Activated naive CD8-positive, alpha-beta T cell (primary cell): ENCODE results near the gene NXNL2.

ENCODE experiments used
- H3K27ac Mint-ChIP-seq: one replicate; pipeline ENCODE4 v1.8.0; 2021; ENCODE audit warnings: mixed read lengths
- H3K27me3 Mint-ChIP-seq: one replicate; pipeline ENCODE4 v1.8.0; 2021; ENCODE audit warnings: mixed read lengths
- H3K36me3 Mint-ChIP-seq: one replicate; pipeline ENCODE4 v1.8.0; 2021; ENCODE audit warnings: mixed read lengths
- H3K4me1 Mint-ChIP-seq: one replicate; pipeline ENCODE4 v1.8.0; 2021; ENCODE audit warnings: low read depth, mixed read lengths
- H3K4me3 Mint-ChIP-seq: one replicate; pipeline ENCODE4 v1.8.0; 2021; ENCODE audit warnings: mild to moderate bottlenecking, mixed read lengths
- H3K9me3 Mint-ChIP-seq: one replicate; pipeline ENCODE4 v1.8.0; 2021; ENCODE audit warnings: low read depth, mixed read lengths

Gene NXNL2

GRCh38 chr9:88534456-88535225 lies at the start of gene NXNL2:
Gene NXNL2 (plus strand): TSS chr9:88535178. CDS start chr9:88535435, 257 bp downstream.
- H3K36me3 Mint-ChIP-seq: no peaks in the 10 kb centered on the region
- H3K27ac Mint-ChIP-seq: no peak within 1 kb of the TSS
- H3K4me3 Mint-ChIP-seq: peak within 1 kb of the TSS; percentile 52
- H3K27me3 Mint-ChIP-seq: peaks cover 3% of the 10 kb centered on the region
- peaks cover 22% of the 10 kb centered on the region for H3K4me1 Mint-ChIP-seq
- no peaks in the 10 kb centered on the region for H3K9me3 Mint-ChIP-seq

- Mint-ChIP-seq H3K27me3 (no peaks in the 10 kb centered on the region), H3K36me3 (peaks cover 16% of the 10 kb centered on the region), H3K4me3 (no peak overlapping the region), H3K9me3 (no peaks in the 10 kb centered on the region), H3K27ac (no peak overlapping the region), H3K4me1 (no peaks in the 10 kb centered on the region)
Measured at GRCh38 chr9:88488166-88488565, 46.8 kb upstream of the NXNL2 start.

GRCh38 chr9:88494983-88495721 lies 39.8 kb upstream of the NXNL2 start:
- no peak overlapping the region for H3K27ac Mint-ChIP-seq
- H3K4me1 Mint-ChIP-seq: no peaks in the 10 kb centered on the region
- H3K4me3 Mint-ChIP-seq: no peak overlapping the region
- no peaks in the 10 kb centered on the region for H3K27me3 Mint-ChIP-seq
- no peaks in the 10 kb centered on the region for H3K9me3 Mint-ChIP-seq
- H3K36me3 Mint-ChIP-seq: peaks cover 3% of the 10 kb centered on the region

- H3K27ac Mint-ChIP-seq: no peak overlapping the region
- H3K4me1 Mint-ChIP-seq: no peaks in the 10 kb centered on the region
- H3K36me3 Mint-ChIP-seq: no peaks in the 10 kb centered on the region
- H3K9me3 Mint-ChIP-seq: no peaks in the 10 kb centered on the region
- H3K4me3 Mint-ChIP-seq: no peak overlapping the region
- H3K27me3 Mint-ChIP-seq: no peaks in the 10 kb centered on the region
Measured at GRCh38 chr9:88497224-88497623, 37.8 kb upstream of the NXNL2 start.

GRCh38 chr9:88498880-88499279 lies 36.1 kb upstream of the NXNL2 start:
- Mint-ChIP-seq H3K4me3 (no peak overlapping the region), H3K27ac (no peak overlapping the region), H3K36me3 (no peaks in the 10 kb centered on the region), H3K9me3 (no peaks in the 10 kb centered on the region), H3K27me3 (no peaks in the 10 kb centered on the region), H3K4me1 (no peaks in the 10 kb centered on the region)

GRCh38 chr9:88501086-88501485 lies 33.9 kb upstream of the NXNL2 start:
- no peaks in the 10 kb centered on the region for H3K4me1 Mint-ChIP-seq
- H3K27ac Mint-ChIP-seq: no peak overlapping the region
- no peak overlapping the region for H3K4me3 Mint-ChIP-seq
- no peaks in the 10 kb centered on the region for H3K36me3 Mint-ChIP-seq
- H3K27me3 Mint-ChIP-seq: no peaks in the 10 kb centered on the region
- no peaks in the 10 kb centered on the region for H3K9me3 Mint-ChIP-seq

GRCh38 chr9:88502552-88503034 lies 32.4 kb upstream of the NXNL2 start:
- Mint-ChIP-seq H3K9me3 (no peaks in the 10 kb centered on the region), H3K27me3 (no peaks in the 10 kb centered on the region), H3K27ac (no peak overlapping the region), H3K4me3 (no peak overlapping the region), H3K36me3 (no peaks in the 10 kb centered on the region), H3K4me1 (no peaks in the 10 kb centered on the region)

- H3K27ac Mint-ChIP-seq: no peak overlapping the region
- H3K9me3 Mint-ChIP-seq: no peaks in the 10 kb centered on the region
- no peaks in the 10 kb centered on the region for H3K4me1 Mint-ChIP-seq
- H3K36me3 Mint-ChIP-seq: no peaks in the 10 kb centered on the region
- H3K4me3 Mint-ChIP-seq: no peak overlapping the region
- H3K27me3 Mint-ChIP-seq: no peaks in the 10 kb centered on the region
Measured at GRCh38 chr9:88503081-88503844, 31.7 kb upstream of the NXNL2 start.

GRCh38 chr9:88503845-88504764 lies 30.9 kb upstream of the NXNL2 start:
- no peaks in the 10 kb centered on the region for H3K36me3 Mint-ChIP-seq
- no peaks in the 10 kb centered on the region for H3K9me3 Mint-ChIP-seq
- no peaks in the 10 kb centered on the region for H3K27me3 Mint-ChIP-seq
- no peak overlapping the region for H3K27ac Mint-ChIP-seq
- H3K4me1 Mint-ChIP-seq: no peaks in the 10 kb centered on the region
- no peak overlapping the region for H3K4me3 Mint-ChIP-seq

- no peaks in the 10 kb centered on the region for H3K27me3 Mint-ChIP-seq
- H3K27ac Mint-ChIP-seq: no peak overlapping the region
Measured at GRCh38 chr9:88508326-88508725, 26.7 kb upstream of the NXNL2 start.

GRCh38 chr9:88511906-88512305 lies 23.1 kb upstream of the NXNL2 start:
- no peaks in the 10 kb centered on the region for H3K4me1 Mint-ChIP-seq
- H3K36me3 Mint-ChIP-seq: no peaks in the 10 kb centered on the region
- no peaks in the 10 kb centered on the region for H3K9me3 Mint-ChIP-seq
- no peak overlapping the region for H3K27ac Mint-ChIP-seq
- H3K4me3 Mint-ChIP-seq: no peak overlapping the region
- H3K27me3 Mint-ChIP-seq: no peaks in the 10 kb centered on the region

More at GRCh38 chr9:88508326-88508725, 26.7 kb upstream of the NXNL2 start:
- no peak overlapping the region for H3K4me3 Mint-ChIP-seq
- no peaks in the 10 kb centered on the region for H3K9me3 Mint-ChIP-seq
- no peaks in the 10 kb centered on the region for H3K4me1 Mint-ChIP-seq
- H3K36me3 Mint-ChIP-seq: no peaks in the 10 kb centered on the region

GRCh38 chr9:88514247-88514646 lies 20.7 kb upstream of the NXNL2 start:
- Mint-ChIP-seq H3K4me3 (no peak overlapping the region), H3K27me3 (peaks cover 3% of the 10 kb centered on the region), H3K9me3 (no peaks in the 10 kb centered on the region), H3K36me3 (no peaks in the 10 kb centered on the region), H3K4me1 (no peaks in the 10 kb centered on the region), H3K27ac (no peak overlapping the region)

- H3K4me1 Mint-ChIP-seq: no peaks in the 10 kb centered on the region
- no peak overlapping the region for H3K4me3 Mint-ChIP-seq
- H3K27ac Mint-ChIP-seq: no peak overlapping the region
- H3K9me3 Mint-ChIP-seq: no peaks in the 10 kb centered on the region
- no peaks in the 10 kb centered on the region for H3K36me3 Mint-ChIP-seq
- peaks cover 3% of the 10 kb centered on the region for H3K27me3 Mint-ChIP-seq
Measured at GRCh38 chr9:88521308-88521707, 13.7 kb upstream of the NXNL2 start.

GRCh38 chr9:88522360-88522759 lies 12.6 kb upstream of the NXNL2 start:
- no peak overlapping the region for H3K27ac Mint-ChIP-seq
- H3K27me3 Mint-ChIP-seq: peaks cover 3% of the 10 kb centered on the region
- no peaks in the 10 kb centered on the region for H3K36me3 Mint-ChIP-seq
- H3K4me1 Mint-ChIP-seq: no peaks in the 10 kb centered on the region
- H3K9me3 Mint-ChIP-seq: no peaks in the 10 kb centered on the region
- H3K4me3 Mint-ChIP-seq: no peak overlapping the region
